SIG-M5 treated with dmso at 0.1 percent for 504 hours (cell line): Measurements from ENCODE around the gene ESYT1.

Experiments used
- DNase-seq: peaks from one replicate; lab custom pipeline; 2025; ENCODE audit not compliant: unreplicated experiment; lab: John Stamatoyannopoulos, UW

The ESYT1 gene

DNA sequence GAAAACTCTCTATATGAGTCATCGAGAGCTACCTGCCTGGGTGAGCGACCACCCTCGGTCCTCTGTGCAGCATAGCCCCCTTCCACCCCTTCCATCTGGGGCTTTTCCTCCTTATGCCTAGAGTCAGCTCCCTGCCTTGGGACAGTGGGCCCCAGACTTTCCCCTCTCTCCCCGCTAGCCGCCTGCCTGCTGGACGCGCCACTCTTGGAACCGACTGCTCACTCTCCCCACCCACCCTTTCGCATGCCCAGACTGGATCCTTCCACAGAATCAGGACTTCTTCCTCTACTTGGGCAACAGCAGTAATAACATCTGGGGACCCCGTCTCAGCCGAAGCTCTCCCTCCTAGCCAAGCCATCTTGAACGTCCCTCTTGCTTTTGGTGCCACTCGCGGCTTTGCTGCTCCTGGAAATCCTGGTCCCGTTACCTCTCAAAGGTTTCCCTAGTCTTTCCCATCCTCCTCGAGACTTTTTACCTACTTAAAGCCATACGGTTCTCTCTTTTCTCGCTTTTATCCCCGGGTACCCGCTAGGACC, 671 bp downstream of the ESYT1 start:
- DNase-seq: peak; percentile 42

DNA sequence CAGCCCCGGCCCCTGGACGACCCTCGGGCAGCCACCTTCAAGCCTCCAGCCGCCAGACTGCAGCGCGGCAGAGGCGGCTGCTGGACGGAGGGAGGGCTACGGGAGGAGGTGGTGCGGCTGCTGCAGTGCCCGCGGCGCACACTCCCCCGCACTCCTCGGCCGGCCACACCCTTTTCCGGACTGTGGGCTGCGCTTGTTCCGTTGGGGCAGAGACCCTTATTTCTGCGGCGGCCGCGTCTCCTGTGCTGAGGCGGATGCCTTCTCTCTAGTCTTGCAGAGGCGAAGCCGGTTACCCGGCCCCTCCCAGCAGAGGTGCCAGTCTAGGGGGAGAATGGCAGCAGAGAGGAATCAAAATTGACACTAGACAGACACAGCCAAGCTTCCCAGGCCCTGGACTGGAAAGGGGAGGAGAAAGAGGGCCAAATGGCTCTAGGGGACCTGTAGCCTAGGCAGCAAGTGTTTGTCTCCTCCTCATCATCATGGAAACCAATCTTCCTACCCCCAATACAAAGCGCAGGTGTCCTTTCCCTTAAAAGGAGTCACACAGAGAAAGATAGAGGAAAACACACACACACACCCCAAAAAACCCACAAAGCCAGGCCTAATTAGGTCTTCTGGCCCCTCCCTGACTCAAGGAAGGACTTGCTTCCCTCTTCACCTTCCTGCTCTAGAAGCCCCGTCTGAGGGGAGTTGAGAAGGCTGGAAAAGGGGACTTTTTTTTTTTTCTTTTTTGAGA, 1.3 kb downstream of the ESYT1 start:
- peak; percentile 78 for DNase-seq

DNA sequence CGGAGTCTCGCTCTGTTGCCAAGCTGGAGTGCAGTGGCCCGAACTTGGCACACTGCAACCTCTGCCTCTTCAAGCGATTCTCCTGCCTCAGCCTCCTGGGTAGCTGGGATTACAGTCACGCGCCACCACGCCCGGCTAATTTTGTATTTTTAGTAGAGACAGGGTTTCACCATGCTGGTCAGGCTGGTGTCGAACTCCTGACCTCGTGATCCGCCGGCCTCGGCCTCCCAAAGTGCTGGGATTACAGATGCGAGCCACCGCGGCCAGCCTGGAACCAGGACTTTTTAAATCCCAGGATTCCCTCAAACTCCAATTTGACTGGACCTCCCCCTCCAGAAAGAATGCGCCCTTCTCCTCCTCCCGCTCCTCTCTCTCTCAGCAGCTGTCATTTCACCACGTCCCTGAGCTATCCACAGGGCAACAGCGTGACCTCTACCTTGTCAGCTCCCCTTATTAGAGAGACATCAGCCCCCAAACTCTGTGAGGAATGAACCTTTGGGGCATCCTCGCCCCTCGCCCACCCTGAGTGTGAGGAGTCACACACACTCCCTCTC, 2.0 kb downstream of the ESYT1 start:
- no peak for DNase-seq

DNA sequence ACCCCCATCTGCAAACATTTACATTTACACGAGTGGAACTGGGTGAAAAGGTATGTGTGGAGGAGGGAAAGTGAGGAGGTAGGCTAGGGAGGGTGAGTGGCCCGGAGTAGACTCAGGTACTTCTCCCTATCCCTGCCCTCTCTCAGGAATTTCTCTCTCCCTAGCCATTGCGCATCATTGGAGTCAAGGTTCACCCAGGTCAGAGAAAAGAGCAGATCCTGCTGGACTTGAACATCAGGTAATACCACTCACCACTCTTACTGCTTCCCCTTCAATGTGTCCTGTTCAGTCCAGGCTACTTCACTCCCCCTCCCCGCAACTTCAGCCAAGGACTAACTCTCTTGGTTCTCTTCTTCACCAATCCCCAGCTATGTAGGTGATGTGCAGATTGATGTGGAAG, 2.8 kb downstream of the ESYT1 start:
- DNase-seq: no peak

DNA sequence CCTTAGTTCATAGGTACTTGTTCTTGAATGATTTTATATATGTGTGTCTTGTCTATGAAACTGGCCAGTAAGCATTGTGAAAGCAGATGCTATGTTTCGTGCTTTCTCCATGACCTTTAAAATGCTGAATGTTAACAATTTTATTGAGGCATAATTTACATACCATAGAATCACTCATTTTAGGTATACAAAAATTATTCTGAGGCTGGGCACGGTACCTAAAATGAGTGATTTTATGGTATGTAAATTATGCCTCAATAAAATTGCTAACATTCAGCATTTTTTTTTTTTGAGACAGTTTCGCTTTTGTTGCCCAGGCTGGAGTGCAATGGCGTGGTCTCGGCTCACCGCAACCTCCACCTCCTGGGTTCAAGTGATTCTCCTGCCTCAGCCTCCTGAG, 6.8 kb downstream of the ESYT1 start:
- no peak for DNase-seq

DNA sequence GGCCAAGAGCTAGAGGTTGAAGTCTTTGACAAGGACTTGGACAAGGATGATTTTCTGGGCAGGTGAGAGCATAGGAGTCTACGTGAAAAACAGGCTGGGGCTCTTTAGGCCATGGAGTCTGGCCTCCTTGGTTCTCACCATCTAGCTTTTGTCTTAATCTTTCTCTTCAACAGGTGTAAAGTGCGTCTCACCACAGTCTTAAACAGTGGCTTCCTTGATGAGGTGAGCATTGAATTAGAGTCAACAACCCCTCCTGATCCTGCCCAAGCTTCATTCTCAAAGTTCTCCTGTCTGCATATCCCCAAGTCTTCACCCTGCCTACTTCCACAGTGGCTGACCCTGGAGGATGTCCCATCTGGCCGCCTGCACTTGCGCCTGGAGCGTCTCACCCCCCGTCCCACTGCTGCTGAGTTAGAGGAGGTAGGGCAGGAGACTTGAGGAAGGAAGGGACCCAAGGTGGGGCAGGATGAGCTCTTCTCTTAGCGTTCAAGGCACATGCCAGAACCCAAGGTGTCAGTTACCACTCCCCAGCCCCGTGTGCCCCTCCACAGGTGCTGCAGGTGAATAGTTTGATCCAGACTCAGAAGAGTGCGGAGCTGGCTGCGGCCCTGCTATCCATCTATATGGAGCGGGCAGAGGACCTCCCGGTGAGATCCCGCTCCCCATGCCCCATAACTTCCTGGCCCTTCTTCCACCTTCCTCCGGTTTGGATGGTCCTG, 9.9 kb downstream of the ESYT1 start:
- no peak for DNase-seq

DNA sequence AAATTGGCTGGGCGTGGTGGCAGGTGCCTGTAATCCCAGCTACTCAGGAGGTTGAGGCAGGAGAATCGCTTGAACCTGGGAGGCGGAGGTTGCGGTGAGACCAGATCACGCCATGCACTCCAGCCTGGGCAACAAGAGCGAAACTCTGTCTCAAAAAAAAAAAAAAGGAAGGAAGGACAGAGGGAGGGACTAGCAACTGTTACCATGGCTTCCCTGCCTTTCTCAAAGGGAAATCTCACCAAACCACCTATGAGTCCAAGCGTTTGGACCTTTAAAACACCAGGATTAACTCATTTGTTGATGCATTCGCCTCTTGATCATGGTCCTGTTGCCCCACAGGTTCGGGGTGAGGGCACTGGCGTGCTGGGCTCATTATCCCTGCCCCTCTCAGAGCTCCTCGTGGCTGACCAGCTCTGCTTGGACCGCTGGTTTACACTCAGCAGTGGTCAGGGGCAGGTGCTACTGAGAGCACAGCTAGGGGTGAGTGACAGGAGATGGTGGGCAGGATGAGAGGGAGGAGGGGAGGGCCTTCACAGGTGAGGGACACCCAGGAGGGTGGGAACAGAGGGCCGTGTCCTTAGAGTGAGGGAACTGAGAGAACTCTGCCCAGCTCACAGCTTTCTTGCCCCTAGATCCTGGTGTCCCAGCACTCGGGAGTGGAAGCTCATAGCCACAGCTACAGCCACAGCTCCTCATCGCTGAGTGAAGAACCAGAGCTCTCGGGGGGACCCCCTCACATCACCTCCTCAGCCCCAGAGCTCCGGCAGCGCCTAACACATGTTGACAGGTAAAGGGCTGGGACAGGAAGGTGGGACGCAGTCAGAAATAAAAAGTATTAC, 14.1 kb downstream of the ESYT1 start:
- DNase-seq: no peak

DNA sequence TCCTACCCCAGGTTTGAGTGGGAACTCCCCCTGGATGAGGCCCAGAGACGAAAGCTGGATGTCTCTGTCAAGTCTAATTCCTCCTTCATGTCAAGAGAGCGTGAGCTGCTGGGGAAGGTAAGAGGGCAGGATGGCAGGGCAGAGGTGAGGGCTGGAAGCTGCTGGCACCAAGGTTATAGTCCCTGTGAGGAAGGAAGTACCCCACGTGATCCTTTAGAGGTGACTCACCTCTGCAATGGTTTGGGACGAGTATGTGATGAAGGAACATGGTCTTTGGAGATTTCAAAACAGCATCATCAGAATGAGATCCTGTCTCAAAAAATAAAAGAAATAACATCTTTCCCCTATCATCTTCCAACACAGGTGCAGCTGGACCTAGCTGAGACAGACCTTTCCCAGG, 15.2 kb downstream of the ESYT1 start:
- no peak for DNase-seq

DNA sequence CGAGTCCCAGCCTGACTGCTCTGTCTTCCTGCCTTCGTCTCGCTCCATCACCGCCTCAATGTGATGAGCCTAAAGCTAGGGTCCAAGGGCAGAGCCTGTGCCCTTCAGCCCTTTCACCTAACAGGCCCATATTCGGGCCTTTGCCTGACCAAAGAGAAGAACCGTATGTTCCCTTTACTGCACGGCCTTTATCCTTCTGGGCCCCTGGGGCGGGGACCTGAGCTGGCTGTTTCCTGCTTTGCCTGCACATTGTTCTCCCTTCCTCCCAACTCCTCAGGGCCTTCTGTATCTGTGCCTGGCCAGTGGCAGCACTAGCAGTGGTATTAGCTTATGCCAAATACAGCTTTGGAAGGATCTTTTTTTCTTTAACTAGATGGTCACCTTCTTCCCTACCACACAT, 15.8 kb downstream of the ESYT1 start:
- DNase-seq: no peak

DNA sequence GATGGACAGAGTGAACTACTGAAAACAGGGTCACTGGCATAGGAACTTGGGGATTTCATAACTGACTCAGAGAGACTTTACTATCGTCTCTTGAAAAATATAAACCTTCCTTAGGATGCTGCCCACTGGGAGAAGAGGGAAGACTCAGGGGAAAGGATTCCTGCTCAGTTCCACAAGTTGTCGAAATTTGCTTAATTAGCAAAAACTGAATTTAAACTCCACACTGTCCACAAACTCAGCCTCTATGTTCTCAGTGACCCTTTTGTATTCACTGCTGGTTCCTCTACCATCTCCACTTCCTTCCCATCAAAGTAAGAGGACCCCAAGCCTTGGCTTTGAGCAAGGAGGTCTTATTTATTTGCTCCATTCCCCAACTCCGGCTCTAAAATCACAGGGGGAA, 17.1 kb downstream of the ESYT1 start:
- DNase-seq: no peak

DNA sequence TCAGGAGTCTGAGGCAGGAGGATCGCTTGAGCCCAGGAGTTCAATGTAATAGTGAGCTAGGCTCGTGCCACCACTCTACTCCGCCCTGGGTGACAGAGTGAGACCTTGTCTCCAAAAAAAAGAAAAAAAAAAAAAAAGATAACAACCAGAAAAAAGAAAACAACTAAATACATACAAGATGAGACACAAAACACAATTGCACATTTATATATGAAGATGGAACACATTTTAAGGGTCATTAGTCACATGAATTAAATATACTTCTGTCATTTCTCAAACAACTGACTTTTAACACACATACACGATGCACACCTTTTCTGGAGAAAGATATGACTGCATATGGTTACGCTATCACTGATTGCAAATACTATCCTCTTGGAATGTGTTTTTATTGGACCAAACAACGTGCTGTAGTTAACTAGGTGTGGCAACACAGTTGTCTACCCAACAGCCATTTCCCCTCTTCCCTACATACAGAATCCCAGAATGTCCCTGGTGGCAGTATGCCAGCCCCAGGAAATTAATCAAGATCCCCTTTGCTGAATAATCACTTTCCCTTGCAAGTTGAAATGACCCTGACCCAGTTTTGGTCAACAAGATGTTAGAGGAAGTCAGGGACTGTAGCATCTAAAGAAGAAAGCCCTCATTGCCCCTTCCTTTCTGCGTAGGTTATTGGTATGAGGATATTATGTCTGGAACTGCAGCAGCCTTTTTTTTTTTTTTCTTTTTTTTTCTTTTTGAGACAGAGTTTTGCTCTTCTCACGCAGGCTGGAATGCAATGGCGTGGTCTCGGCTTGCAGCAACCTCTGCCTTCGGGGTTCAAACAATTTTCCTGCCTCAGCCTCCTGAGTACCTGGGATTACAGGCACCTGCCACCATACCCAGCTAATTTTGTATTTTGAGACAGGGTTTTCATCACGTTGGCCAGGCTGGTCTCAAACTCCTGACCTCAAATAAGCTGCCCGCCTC, 18.7 kb downstream of the ESYT1 start:
- no peak for DNase-seq

DNA sequence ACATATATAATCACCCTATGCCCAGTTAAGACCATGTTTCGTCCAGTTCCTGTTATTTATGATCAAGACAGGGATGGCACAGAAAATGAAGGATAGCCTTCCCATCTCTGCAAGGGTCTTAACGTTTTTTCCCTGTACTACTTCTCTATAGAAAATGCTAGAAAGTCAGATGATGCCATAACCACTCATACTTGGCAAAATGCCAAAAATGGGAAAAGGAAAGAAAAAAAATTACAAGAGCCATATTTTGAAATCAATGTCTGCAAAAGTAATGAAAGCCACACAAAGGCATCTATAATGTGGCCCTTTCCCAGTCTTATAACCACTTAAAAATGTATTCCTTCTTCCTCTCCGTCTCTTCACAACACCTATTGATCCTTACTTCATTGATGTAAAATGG, 22.5 kb downstream of the ESYT1 start:
- DNase-seq: no peak

DNA sequence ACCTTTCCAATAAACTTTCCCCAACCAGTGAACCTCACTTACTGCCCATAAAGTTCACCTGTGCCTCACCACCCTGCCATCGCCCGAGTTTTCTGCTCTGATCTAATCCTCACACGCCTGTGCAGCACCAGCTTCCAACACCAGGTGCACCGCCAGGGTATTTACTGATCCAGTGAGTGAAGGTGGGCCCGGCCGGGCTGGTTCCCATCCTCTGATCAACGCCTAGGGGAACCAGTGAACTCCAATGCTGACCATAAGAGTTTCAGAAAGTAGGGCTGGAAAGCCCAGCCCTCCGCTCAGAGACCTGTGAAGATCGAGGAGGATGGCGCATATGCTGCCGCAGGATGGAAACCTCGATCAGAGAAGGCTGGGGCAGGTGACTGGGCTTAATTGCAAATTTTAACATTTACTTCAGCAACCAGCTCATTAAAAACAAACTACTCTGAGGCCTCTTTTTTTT, 23.6 kb downstream of the ESYT1 start:
- DNase-seq: peak; percentile 64

DNA sequence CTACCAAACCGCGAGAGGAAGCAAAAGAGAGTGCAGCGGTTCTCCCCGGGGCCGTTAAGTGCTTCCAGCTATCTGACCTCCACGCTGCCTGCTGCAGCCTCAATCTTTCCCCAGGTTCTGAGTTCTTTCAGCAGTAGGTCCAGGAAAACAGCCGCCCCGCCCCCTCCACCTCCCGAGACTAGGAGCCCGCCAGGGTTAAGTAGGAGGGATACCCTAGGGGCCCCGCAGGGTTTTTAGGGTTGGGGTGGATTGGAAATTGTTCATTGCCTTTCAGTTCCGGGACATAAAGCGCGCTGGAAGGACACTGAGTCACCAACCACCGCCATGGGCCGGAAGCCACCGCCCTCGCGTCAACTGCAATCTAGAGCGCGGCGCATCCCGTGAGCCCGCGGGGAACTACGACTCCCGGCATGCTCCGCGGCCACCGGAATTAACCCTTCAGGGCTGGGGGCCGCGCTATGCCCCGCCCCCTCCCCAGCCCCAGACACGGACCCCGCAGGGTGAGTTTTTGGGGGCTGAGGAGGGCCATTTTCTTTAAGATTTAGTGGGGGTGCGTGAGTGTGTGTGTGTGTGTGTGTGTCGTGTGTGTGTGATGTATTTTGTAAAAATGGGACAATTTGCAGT, 24.2 kb downstream of the ESYT1 start, which contains the start of gene MYL6B:
Gene MYL6B, plus strand, starts transcription at position 456 of the 624 bp plus-strand sequence. CDS start 1,332 bp downstream, outside the sequence.
- peak; percentile 96 for DNase-seq

DNA sequence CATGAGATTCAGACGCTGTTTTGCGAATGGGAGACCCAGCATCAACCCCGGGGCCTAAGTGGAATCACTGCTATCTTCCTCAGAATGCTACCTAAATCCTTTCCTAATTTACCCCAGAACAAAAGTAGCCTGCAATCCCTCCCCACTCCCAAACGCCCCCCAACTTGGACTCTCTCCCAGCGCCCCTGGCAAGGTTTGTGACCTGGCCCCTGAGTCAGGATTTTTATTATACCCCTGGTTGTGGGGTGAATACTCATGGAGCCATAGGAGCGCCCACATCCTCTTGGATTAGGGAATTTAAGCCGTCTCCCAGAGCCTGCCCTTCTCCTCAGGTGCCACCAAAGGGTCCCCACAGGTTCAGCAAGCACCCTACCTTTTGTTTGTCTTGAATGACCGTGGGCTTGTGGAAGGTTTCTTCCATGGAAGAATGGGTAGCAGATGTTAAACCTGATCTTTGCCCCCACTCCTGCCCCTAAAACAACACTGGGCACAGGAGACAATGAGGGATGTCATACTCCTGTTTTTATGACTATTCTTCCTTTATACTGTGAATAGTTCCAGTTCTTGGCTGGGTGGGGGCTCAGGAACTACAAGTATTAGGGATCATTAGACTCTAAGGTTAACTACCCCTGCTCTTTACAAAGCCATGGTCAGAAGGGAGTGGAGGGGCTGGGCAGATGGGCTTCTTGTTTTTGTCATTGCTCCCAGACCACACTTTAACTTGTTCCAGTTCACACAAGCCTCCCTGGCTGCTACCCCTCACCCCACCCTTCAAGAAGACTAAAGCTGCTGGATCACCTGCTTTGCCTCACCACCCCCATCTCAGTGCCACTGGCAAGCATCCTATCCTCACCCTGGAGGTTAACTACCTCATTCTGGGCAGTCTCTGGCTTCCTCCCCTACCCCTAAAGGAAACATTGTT, 24.9 kb downstream of the ESYT1 start:
- DNase-seq: no peak

DNA sequence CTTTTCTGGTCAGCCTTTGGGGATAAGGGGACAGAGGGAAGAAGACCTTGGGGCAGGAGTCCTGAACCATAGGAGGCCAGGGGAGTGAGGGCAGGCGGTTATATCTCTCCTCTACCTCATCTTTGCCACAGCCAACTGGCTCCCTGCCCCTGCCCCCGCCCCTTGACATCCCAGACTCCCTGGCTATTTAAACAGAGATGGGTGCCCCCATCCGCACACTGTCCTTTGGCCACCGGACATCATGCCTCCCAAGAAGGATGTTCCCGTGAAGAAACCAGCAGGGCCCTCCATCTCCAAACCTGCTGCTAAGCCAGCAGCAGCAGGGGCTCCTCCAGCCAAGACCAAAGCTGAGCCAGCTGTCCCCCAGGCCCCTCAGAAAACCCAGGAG, 25.6 kb downstream of the ESYT1 start:
- DNase-seq: no peak

DNA sequence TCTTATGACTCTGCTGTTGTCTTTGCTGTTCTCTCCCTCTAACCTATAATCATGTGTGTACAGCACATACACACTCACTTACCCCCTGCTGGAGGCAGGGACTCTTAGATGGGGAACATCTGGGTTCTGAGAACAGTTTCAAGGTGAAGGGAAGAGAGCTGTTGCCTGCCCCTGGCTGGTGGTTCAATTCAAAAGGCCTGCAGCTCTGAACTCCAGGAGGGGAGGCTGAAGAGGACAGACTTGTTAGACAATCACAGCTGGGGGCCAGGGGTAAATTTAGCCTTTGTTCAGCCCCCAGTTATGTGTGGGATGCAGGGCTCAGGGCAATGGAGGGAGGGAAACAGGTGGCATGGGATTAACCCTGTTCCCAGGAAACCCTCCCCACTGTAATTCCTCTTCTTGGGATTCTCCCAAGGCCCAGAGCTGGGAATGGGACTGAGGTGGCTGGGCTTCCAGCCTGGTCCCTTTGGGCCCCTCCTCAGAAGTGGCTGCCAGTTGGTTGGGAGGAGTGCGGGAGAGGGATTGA, 26.2 kb downstream of the ESYT1 start:
- DNase-seq: no peak

DNA sequence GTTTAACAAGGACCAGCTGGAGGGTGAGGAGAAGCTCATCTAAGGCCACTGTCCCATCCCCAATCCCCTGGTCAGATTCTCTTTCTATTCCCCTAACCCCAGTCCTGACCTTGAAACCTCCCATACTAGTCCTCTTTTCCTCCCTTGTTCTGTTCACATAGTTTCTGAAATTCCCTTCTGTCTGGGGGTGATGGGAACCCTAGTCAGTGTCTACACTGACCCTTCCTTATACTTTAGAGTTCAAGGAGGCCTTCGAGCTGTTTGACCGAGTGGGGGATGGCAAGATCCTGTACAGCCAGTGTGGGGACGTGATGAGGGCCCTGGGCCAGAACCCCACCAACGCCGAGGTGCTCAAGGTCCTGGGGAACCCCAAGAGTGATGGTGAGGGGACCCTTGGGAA, 26.8 kb downstream of the ESYT1 start:
- DNase-seq: no peak
